Measurements from ENCODE around the gene ST8SIA6.

ST8SIA6 gene

GRCh38 chr10:17385066-17385465 is 69.3 kb downstream of the ST8SIA6 start:
- Histone ChIP-seq H3K9me3 (ENCODE audit: control insufficient read depth, insufficient read depth, low read length) (peaks cover 3% of the 10 kb centered on the region; the same call in 1 of the 2 replicates), H3K4me3 (ENCODE audit: low read depth, low read length) (no peak overlapping the region), H3K9ac (ENCODE audit: low read depth, low read length) (no peak overlapping the region), H3K4me1 (ENCODE audit: control insufficient read depth, insufficient read depth, low read length) (peaks cover 22% of the 10 kb centered on the region), H3K36me3 (ENCODE audit: control insufficient read depth, insufficient read depth, low read length) (no peaks in the 10 kb centered on the region), H3K27ac (ENCODE audit: low read depth, low read length) (no peak overlapping the region), H3K27me3 (ENCODE audit: control insufficient read depth, insufficient read depth, low read length) (no peaks in the 10 kb centered on the region)

- no peak overlapping the region for H3K27ac ChIP-seq (ENCODE audit: low read depth, low read length)
- peaks cover 3% of the 10 kb centered on the region; the same call in 1 of the 2 replicates for H3K9me3 ChIP-seq (ENCODE audit: control insufficient read depth, insufficient read depth, low read length)
- H3K4me3 ChIP-seq (ENCODE audit: low read depth, low read length), result no peak overlapping the region
- no peaks in the 10 kb centered on the region for H3K27me3 ChIP-seq (ENCODE audit: control insufficient read depth, insufficient read depth, low read length)
- no peaks in the 10 kb centered on the region for H3K36me3 ChIP-seq (ENCODE audit: control insufficient read depth, insufficient read depth, low read length)
- peaks cover 28% of the 10 kb centered on the region for H3K4me1 ChIP-seq (ENCODE audit: control insufficient read depth, insufficient read depth, low read length)
- H3K9ac ChIP-seq (ENCODE audit: low read depth, low read length), result no peak overlapping the region
Observed at GRCh38 chr10:17383801-17384555, 70.4 kb downstream of the ST8SIA6 start.

GRCh38 chr10:17381502-17382142 is 72.8 kb downstream of the ST8SIA6 start:
- no peak overlapping the region for H3K27ac ChIP-seq (ENCODE audit: low read depth, low read length)

GRCh38 chr10:17380888-17381287 is 73.5 kb downstream of the ST8SIA6 start:
- no peak overlapping the region for H3K27ac ChIP-seq (ENCODE audit: low read depth, low read length)
- no peaks in the 10 kb centered on the region for H3K36me3 ChIP-seq (ENCODE audit: control insufficient read depth, insufficient read depth, low read length)
- no peaks in the 10 kb centered on the region for H3K27me3 ChIP-seq (ENCODE audit: control insufficient read depth, insufficient read depth, low read length)
- H3K4me3 ChIP-seq (ENCODE audit: low read depth, low read length), result no peak overlapping the region
- H3K4me1 ChIP-seq (ENCODE audit: control insufficient read depth, insufficient read depth, low read length), result peaks cover 19% of the 10 kb centered on the region
- no peak overlapping the region for H3K9ac ChIP-seq (ENCODE audit: low read depth, low read length)
- H3K9me3 ChIP-seq (ENCODE audit: control insufficient read depth, insufficient read depth, low read length), result peaks cover 3% of the 10 kb centered on the region; the same call in 1 of the 2 replicates

More at GRCh38 chr10:17381502-17382142, 72.8 kb downstream of the ST8SIA6 start:
- Histone ChIP-seq H3K4me3 (ENCODE audit: low read depth, low read length) (no peak overlapping the region), H3K27me3 (ENCODE audit: control insufficient read depth, insufficient read depth, low read length) (no peaks in the 10 kb centered on the region), H3K4me1 (ENCODE audit: control insufficient read depth, insufficient read depth, low read length) (peaks cover 19% of the 10 kb centered on the region), H3K36me3 (ENCODE audit: control insufficient read depth, insufficient read depth, low read length) (no peaks in the 10 kb centered on the region), H3K9me3 (ENCODE audit: control insufficient read depth, insufficient read depth, low read length) (peaks cover 3% of the 10 kb centered on the region; the same call in 1 of the 2 replicates), H3K9ac (ENCODE audit: low read depth, low read length) (no peak overlapping the region)

- no peak overlapping the region for H3K4me3 ChIP-seq (ENCODE audit: low read depth, low read length)
Observed at GRCh38 chr10:17380016-17380415, 74.4 kb downstream of the ST8SIA6 start.

GRCh38 chr10:17379151-17379690 is 75.2 kb downstream of the ST8SIA6 start:
- no peaks in the 10 kb centered on the region for H3K36me3 ChIP-seq (ENCODE audit: control insufficient read depth, insufficient read depth, low read length)
- no peak overlapping the region for H3K27ac ChIP-seq (ENCODE audit: low read depth, low read length)
- H3K9me3 ChIP-seq (ENCODE audit: control insufficient read depth, insufficient read depth, low read length), result no peaks in the 10 kb centered on the region
- no peaks in the 10 kb centered on the region for H3K27me3 ChIP-seq (ENCODE audit: control insufficient read depth, insufficient read depth, low read length)
- no peak overlapping the region for H3K4me3 ChIP-seq (ENCODE audit: low read depth, low read length)
- H3K4me1 ChIP-seq (ENCODE audit: control insufficient read depth, insufficient read depth, low read length), result peaks cover 19% of the 10 kb centered on the region
- no peak overlapping the region for H3K9ac ChIP-seq (ENCODE audit: low read depth, low read length)

More at GRCh38 chr10:17380016-17380415, 74.4 kb downstream of the ST8SIA6 start:
- Histone ChIP-seq H3K36me3 (ENCODE audit: control insufficient read depth, insufficient read depth, low read length) (no peaks in the 10 kb centered on the region), H3K4me1 (ENCODE audit: control insufficient read depth, insufficient read depth, low read length) (peaks cover 19% of the 10 kb centered on the region), H3K9me3 (ENCODE audit: control insufficient read depth, insufficient read depth, low read length) (no peaks in the 10 kb centered on the region), H3K9ac (ENCODE audit: low read depth, low read length) (no peak overlapping the region), H3K27me3 (ENCODE audit: control insufficient read depth, insufficient read depth, low read length) (no peaks in the 10 kb centered on the region), H3K27ac (ENCODE audit: low read depth, low read length) (peak overlapping the region; percentile 22)

- no peak overlapping the region for H3K4me3 ChIP-seq (ENCODE audit: low read depth, low read length)
- H3K9me3 ChIP-seq (ENCODE audit: control insufficient read depth, insufficient read depth, low read length), result no peaks in the 10 kb centered on the region
- no peaks in the 10 kb centered on the region for H3K36me3 ChIP-seq (ENCODE audit: control insufficient read depth, insufficient read depth, low read length)
- H3K4me1 ChIP-seq (ENCODE audit: control insufficient read depth, insufficient read depth, low read length), result peaks cover 16% of the 10 kb centered on the region
- H3K27me3 ChIP-seq (ENCODE audit: control insufficient read depth, insufficient read depth, low read length), result no peaks in the 10 kb centered on the region
- H3K27ac ChIP-seq (ENCODE audit: low read depth, low read length), result no peak overlapping the region
- no peak overlapping the region for H3K9ac ChIP-seq (ENCODE audit: low read depth, low read length)
Observed at GRCh38 chr10:17375936-17376584, 78.3 kb downstream of the ST8SIA6 start.

GRCh38 chr10:17368708-17369272 is 85.6 kb downstream of the ST8SIA6 start:
- Histone ChIP-seq H3K4me1 (ENCODE audit: control insufficient read depth, insufficient read depth, low read length) (no peaks in the 10 kb centered on the region), H3K27ac (ENCODE audit: low read depth, low read length) (no peak overlapping the region), H3K27me3 (ENCODE audit: control insufficient read depth, insufficient read depth, low read length) (no peaks in the 10 kb centered on the region), H3K9me3 (ENCODE audit: control insufficient read depth, insufficient read depth, low read length) (no peaks in the 10 kb centered on the region), H3K36me3 (ENCODE audit: control insufficient read depth, insufficient read depth, low read length) (no peaks in the 10 kb centered on the region), H3K4me3 (ENCODE audit: low read depth, low read length) (no peak overlapping the region), H3K9ac (ENCODE audit: low read depth, low read length) (no peak overlapping the region)

GRCh38 chr10:17366705-17367104 is 87.7 kb downstream of the ST8SIA6 start:
- no peak overlapping the region for H3K9ac ChIP-seq (ENCODE audit: low read depth, low read length)
- no peaks in the 10 kb centered on the region for H3K9me3 ChIP-seq (ENCODE audit: control insufficient read depth, insufficient read depth, low read length)
- no peaks in the 10 kb centered on the region for H3K4me1 ChIP-seq (ENCODE audit: control insufficient read depth, insufficient read depth, low read length)
- no peak overlapping the region for H3K27ac ChIP-seq (ENCODE audit: low read depth, low read length)
- no peaks in the 10 kb centered on the region for H3K27me3 ChIP-seq (ENCODE audit: control insufficient read depth, insufficient read depth, low read length)
- H3K4me3 ChIP-seq (ENCODE audit: low read depth, low read length), result no peak overlapping the region
- H3K36me3 ChIP-seq (ENCODE audit: control insufficient read depth, insufficient read depth, low read length), result no peaks in the 10 kb centered on the region

- Histone ChIP-seq H3K9me3 (ENCODE audit: control insufficient read depth, insufficient read depth, low read length) (no peaks in the 10 kb centered on the region), H3K4me3 (ENCODE audit: low read depth, low read length) (no peak overlapping the region), H3K27ac (ENCODE audit: low read depth, low read length) (no peak overlapping the region), H3K36me3 (ENCODE audit: control insufficient read depth, insufficient read depth, low read length) (no peaks in the 10 kb centered on the region), H3K4me1 (ENCODE audit: control insufficient read depth, insufficient read depth, low read length) (no peaks in the 10 kb centered on the region), H3K27me3 (ENCODE audit: control insufficient read depth, insufficient read depth, low read length) (no peaks in the 10 kb centered on the region), H3K9ac (ENCODE audit: low read depth, low read length) (no peak overlapping the region)
Observed at GRCh38 chr10:17365402-17365801, 89.0 kb downstream of the ST8SIA6 start.
